Trophoblast cell (in vitro differentiated cells and primary cell): ENCODE measurements around the gene PPP1R9A.

ENCODE experiments used
- DNase-seq, 2 donors: peaks; one replicate each; pipeline ENCODE4 v3.0.0-alpha.2; 2016
- H2AFZ ChIP-seq: 2 replicates; pipeline ENCODE4 v1.6.1; 2013; ENCODE audit warnings: low read length, moderate library complexity, mild to moderate bottlenecking; ENCODE audit not compliant: insufficient read depth, poor library complexity
- H2AK5ac ChIP-seq: 2 replicates; pipeline ENCODE4 v1.6.1; 2013; ENCODE audit warnings: mild to moderate bottlenecking, low read length
- H2BK120ac ChIP-seq: 2 replicates; pipeline ENCODE4 v1.6.1; 2013; ENCODE audit warnings: low read length, mild to moderate bottlenecking, moderate library complexity; ENCODE audit not compliant: insufficient read depth, poor library complexity
- H2BK12ac ChIP-seq: 2 replicates; pipeline ENCODE4 v1.6.1; 2013; ENCODE audit warnings: mild to moderate bottlenecking, low read length, moderate library complexity
- H2BK5ac ChIP-seq: 2 replicates; pipeline ENCODE4 v1.6.1; 2013; ENCODE audit warnings: low read length, low read depth, moderate library complexity, mild to moderate bottlenecking; ENCODE audit not compliant: poor library complexity
- H3K14ac ChIP-seq: 2 replicates; pipeline ENCODE4 v1.6.1; 2013; ENCODE audit warnings: mild to moderate bottlenecking, low read length
- H3K18ac ChIP-seq: 2 replicates; pipeline ENCODE4 v1.6.1; 2013; ENCODE audit warnings: mild to moderate bottlenecking, low read length
- H3K23ac ChIP-seq: 2 replicates; pipeline ENCODE4 v1.6.1; 2013; ENCODE audit warnings: low read length
- H3K27ac ChIP-seq: 2 replicates; pipeline ENCODE4 v1.5.1; 2013; ENCODE audit warnings: low read depth, mild to moderate bottlenecking, inconsistent platforms, low read length, moderate library complexity
- H3K27me3 ChIP-seq: 2 replicates; pipeline ENCODE4 v1.6.1; 2013; ENCODE audit warnings: inconsistent platforms, mild to moderate bottlenecking, low read length, moderate library complexity; ENCODE audit not compliant: insufficient read depth
- H3K36me3 ChIP-seq, 2 experiments: 1 replicate in 1 of 2; 2 replicates in 1 of 2; pipeline ENCODE4 v1.6.1; 2013; ENCODE audit warnings: low read length in 2 of 2, mild to moderate bottlenecking in 2 of 2, moderate library complexity in 1 of 2; ENCODE audit not compliant: insufficient read depth in 2 of 2, control insufficient read depth in 1 of 2
- H3K4ac ChIP-seq: 2 replicates; pipeline ENCODE4 v1.6.1; 2013; ENCODE audit warnings: low read depth, mild to moderate bottlenecking, low read length, moderate library complexity
- H3K4me1 ChIP-seq, 2 experiments: 1 replicate in 1 of 2; 2 replicates in 1 of 2; pipeline ENCODE4 v1.6.1; 2013; ENCODE audit warnings: low read length in 2 of 2, mild to moderate bottlenecking in 2 of 2, moderate library complexity in 1 of 2; ENCODE audit not compliant: insufficient read depth in 2 of 2, control insufficient read depth in 1 of 2
- H3K4me2 ChIP-seq: 2 replicates; pipeline ENCODE4 v1.6.1; 2013; ENCODE audit warnings: inconsistent platforms, mild to moderate bottlenecking, low read length, moderate library complexity
- H3K4me3 ChIP-seq: 2 replicates; pipeline ENCODE4 v1.5.1; 2013; ENCODE audit warnings: mild to moderate bottlenecking, low read depth, low read length, inconsistent platforms
- H3K79me1 ChIP-seq: one replicate; pipeline ENCODE4 v1.6.1; 2013; ENCODE audit warnings: low read length
- H3K79me2 ChIP-seq: 2 replicates; pipeline ENCODE4 v1.6.1; 2013; ENCODE audit warnings: low read length, mild to moderate bottlenecking; ENCODE audit not compliant: control insufficient read depth, insufficient read depth, poor library complexity
- H3K9ac ChIP-seq: 2 replicates; pipeline ENCODE4 v1.6.1; 2013; ENCODE audit warnings: mild to moderate bottlenecking, low read length
- H3K9me3 ChIP-seq: 2 replicates; pipeline ENCODE4 v1.6.1; 2013; ENCODE audit warnings: low read depth, mild to moderate bottlenecking, control low read depth, inconsistent platforms, low read length; ENCODE audit not compliant: insufficient read depth
- H4K12ac ChIP-seq: 2 replicates; pipeline ENCODE4 v1.6.1; 2013; ENCODE audit warnings: low read depth, mild to moderate bottlenecking, low read length, moderate library complexity
- H4K8ac ChIP-seq: 2 replicates; pipeline ENCODE4 v1.6.1; 2013; ENCODE audit warnings: low read depth, mild to moderate bottlenecking, low read length, moderate library complexity
- H4K91ac ChIP-seq: one replicate; pipeline ENCODE4 v1.6.1; 2013; ENCODE audit warnings: low read depth, mild to moderate bottlenecking, low read length, moderate library complexity
- WGBS: extraction: QIAGEN DNeasy Blood & Tissue Kit; methylation state at CpG from one replicate; pipeline ENCODE4 v1.1.7; 2013; ENCODE audit warnings: missing lambda C conversion rate; ENCODE audit not compliant: insufficient read length, insufficient coverage; ENCODE audit errors: extremely low coverage; 5-methylcytosine and 5-hydroxymethylcytosine counted together

Gene PPP1R9A

GRCh38 chr7:95317546-95317945 is 410.2 kb downstream of the PPP1R9A start:
- no peak overlapping the region for H4K91ac ChIP-seq
- no peak overlapping the region for H4K12ac ChIP-seq
- no peaks in the 10 kb centered on the region for H3K36me3 ChIP-seq
- no peak overlapping the region for H2BK12ac ChIP-seq
- no peak overlapping the region for H2AFZ ChIP-seq
- H3K4me2 ChIP-seq, result no peak overlapping the region
- no peak overlapping the region for H2AK5ac ChIP-seq
- no peaks in the 10 kb centered on the region for H3K79me2 ChIP-seq
- no peak overlapping the region for H2BK120ac ChIP-seq
- no peak overlapping the region for H3K9ac ChIP-seq
- H3K4me1 ChIP-seq, result no peaks in the 10 kb centered on the region
- no peak overlapping the region for H3K27ac ChIP-seq
- no CpG with 5 or more reads among the region's 2 CpGs for WGBS
- no peak overlapping the region for H3K4ac ChIP-seq
- no peak overlapping the region for H3K23ac ChIP-seq
- no peak overlapping the region for H3K14ac ChIP-seq
- H4K8ac ChIP-seq, result no peak overlapping the region
- no peak for DNase-seq
- H3K18ac ChIP-seq, result no peak overlapping the region
- H3K79me1 ChIP-seq, result no peaks in the 10 kb centered on the region
- H2BK5ac ChIP-seq, result no peak overlapping the region
- no peak overlapping the region for H3K4me3 ChIP-seq
- no peaks in the 10 kb centered on the region for H3K9me3 ChIP-seq
- H3K27me3 ChIP-seq, result no peaks in the 10 kb centered on the region

GRCh38 chr7:95317966-95318365 is 410.6 kb downstream of the PPP1R9A start:
- Histone ChIP-seq H3K4me3 (no peak overlapping the region), H3K4me2 (no peak overlapping the region), H3K27ac (no peak overlapping the region), H4K91ac (no peak overlapping the region), H3K79me2 (no peaks in the 10 kb centered on the region), H3K4me1 (no peaks in the 10 kb centered on the region), H3K27me3 (no peaks in the 10 kb centered on the region), H3K79me1 (no peaks in the 10 kb centered on the region), H2AK5ac (no peak overlapping the region), H2BK120ac (no peak overlapping the region), H3K18ac (no peak overlapping the region), H3K14ac (no peak overlapping the region), H3K9me3 (no peaks in the 10 kb centered on the region), H4K8ac (no peak overlapping the region), H2BK12ac (no peak overlapping the region), H3K23ac (no peak overlapping the region), H2BK5ac (no peak overlapping the region), H4K12ac (no peak overlapping the region), H2AFZ (no peak overlapping the region), H3K9ac (no peak overlapping the region), H3K36me3 (no peaks in the 10 kb centered on the region), H3K4ac (no peak overlapping the region)
- no peak for DNase-seq
- no CpG with 5 or more reads among the region's 3 CpGs for WGBS

GRCh38 chr7:95318501-95319100 is 411.2 kb downstream of the PPP1R9A start:
- Histone ChIP-seq H3K27me3 (no peaks in the 10 kb centered on the region), H4K8ac (no peak overlapping the region), H3K79me1 (no peaks in the 10 kb centered on the region), H3K9ac (no peak overlapping the region), H3K23ac (no peak overlapping the region), H3K4ac (no peak overlapping the region), H3K9me3 (no peaks in the 10 kb centered on the region), H3K4me1 (no peaks in the 10 kb centered on the region), H3K36me3 (no peaks in the 10 kb centered on the region), H2AK5ac (no peak overlapping the region), H3K4me2 (no peak overlapping the region), H2AFZ (no peak overlapping the region), H2BK120ac (no peak overlapping the region), H3K4me3 (no peak overlapping the region), H3K14ac (no peak overlapping the region), H2BK12ac (no peak overlapping the region), H3K27ac (no peak overlapping the region), H4K12ac (no peak overlapping the region), H2BK5ac (no peak overlapping the region), H4K91ac (no peak overlapping the region), H3K79me2 (no peaks in the 10 kb centered on the region), H3K18ac (no peak overlapping the region)
- no CpG with 5 or more reads among the region's 8 CpGs for WGBS
- DNase-seq, result no peak

- no peaks in the 10 kb centered on the region for H3K4me1 ChIP-seq
- no peak overlapping the region for H3K4ac ChIP-seq
- H3K4me2 ChIP-seq, result no peak overlapping the region
- H2AK5ac ChIP-seq, result no peak overlapping the region
- H3K4me3 ChIP-seq, result no peak overlapping the region
- H3K18ac ChIP-seq, result no peak overlapping the region
- no peak overlapping the region for H4K12ac ChIP-seq
- H2AFZ ChIP-seq, result no peak overlapping the region
- H3K23ac ChIP-seq, result no peak overlapping the region
- no peaks in the 10 kb centered on the region for H3K79me2 ChIP-seq
- no peaks in the 10 kb centered on the region for H3K36me3 ChIP-seq
- no peak overlapping the region for H3K27ac ChIP-seq
- H2BK120ac ChIP-seq, result no peak overlapping the region
- H3K27me3 ChIP-seq, result no peaks in the 10 kb centered on the region
- WGBS, result no CpG with 5 or more reads among the region's 1 CpG
- H4K8ac ChIP-seq, result no peak overlapping the region
- no peak overlapping the region for H3K9ac ChIP-seq
- no peak overlapping the region for H2BK5ac ChIP-seq
- H4K91ac ChIP-seq, result no peak overlapping the region
- H3K9me3 ChIP-seq, result no peaks in the 10 kb centered on the region
- DNase-seq, result no peak
- H2BK12ac ChIP-seq, result no peak overlapping the region
- H3K79me1 ChIP-seq, result no peaks in the 10 kb centered on the region
- no peak overlapping the region for H3K14ac ChIP-seq
Observed at GRCh38 chr7:95319570-95319969, 412.2 kb downstream of the PPP1R9A start.
